Measurements from ENCODE around the gene ANKS3.

DNA sequence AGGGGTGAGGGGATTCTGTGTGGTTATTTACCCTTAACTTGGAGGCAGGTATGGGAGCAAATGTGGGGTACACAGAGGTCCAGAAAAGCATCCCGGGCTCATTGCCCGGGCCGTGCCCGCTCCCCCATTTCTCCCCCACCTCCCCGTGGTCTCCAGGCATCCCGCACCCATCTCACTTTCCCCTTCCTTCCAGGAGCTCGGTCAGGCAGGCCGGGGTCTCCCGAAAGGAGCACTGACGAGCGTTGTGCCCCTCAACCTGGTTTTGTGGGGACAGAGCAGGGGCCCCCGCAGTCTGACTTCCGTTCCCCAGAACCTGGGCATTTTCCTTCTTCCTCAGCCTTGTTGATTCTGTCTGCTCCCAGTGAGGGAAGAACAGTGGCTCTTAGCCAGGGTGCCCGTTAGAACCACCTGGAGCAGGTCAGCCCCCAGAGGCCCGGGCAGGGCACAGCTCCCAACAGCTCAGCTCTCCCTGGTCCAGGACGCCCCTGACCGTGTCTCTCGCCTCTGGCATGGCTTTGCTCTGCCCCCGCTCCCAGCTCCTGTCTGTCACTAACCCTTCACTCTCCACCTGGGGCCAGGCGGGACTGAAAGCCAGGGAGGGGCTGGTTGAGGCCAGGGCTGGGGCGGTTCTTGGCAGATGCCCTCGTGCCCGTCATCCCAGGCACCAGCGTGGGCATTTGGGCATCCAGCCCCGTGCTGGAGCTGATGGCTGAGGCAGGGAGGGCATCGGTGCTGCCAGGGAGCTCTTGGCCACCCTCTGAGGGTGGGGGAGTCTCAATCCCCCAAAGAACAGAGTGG, 53.2 kb downstream of the ANKS3 start:
- TF ChIP-seq, protein P1, sequence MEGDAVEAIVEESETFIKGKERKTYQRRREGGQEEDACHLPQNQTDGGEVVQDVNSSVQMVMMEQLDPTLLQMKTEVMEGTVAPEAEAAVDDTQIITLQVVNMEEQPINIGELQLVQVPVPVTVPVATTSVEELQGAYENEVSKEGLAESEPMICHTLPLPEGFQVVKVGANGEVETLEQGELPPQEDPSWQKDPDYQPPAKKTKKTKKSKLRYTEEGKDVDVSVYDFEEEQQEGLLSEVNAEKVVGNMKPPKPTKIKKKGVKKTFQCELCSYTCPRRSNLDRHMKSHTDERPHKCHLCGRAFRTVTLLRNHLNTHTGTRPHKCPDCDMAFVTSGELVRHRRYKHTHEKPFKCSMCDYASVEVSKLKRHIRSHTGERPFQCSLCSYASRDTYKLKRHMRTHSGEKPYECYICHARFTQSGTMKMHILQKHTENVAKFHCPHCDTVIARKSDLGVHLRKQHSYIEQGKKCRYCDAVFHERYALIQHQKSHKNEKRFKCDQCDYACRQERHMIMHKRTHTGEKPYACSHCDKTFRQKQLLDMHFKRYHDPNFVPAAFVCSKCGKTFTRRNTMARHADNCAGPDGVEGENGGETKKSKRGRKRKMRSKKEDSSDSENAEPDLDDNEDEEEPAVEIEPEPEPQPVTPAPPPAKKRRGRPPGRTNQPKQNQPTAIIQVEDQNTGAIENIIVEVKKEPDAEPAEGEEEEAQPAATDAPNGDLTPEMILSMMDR (IDR thresholded peaks at IDR 0.05): no peak
- no peak for TF ChIP-seq POLR2A (IDR thresholded peaks at IDR 0.05)

Measured in thyroid gland (tissue), 4 donors.